Osteocyte (in vitro differentiated cells): Measurements from ENCODE around the gene RNF207. TPM values are rescaled to one million over a fixed set of nuclear protein-coding genes. Genes with fewer than 3 reads are reported as not detected.
A peak's percentile ranks its signal among the peaks of the same experiment; 100 is the strongest.

ENCODE experiments used
- DNase-seq: peaks from one replicate; pipeline ENCODE4 v3.0.0; 2021; ENCODE audit warnings: mixed read lengths; ENCODE audit not compliant: unreplicated experiment; ENCODE audit errors: extremely low spot score
- H3K27ac Mint-ChIP-seq: one replicate; pipeline ENCODE4 v1.8.0; 2021; ENCODE audit warnings: mild to moderate bottlenecking, mixed read lengths; ENCODE audit not compliant: unreplicated experiment
- H3K27me3 Mint-ChIP-seq: one replicate; pipeline ENCODE4 v1.8.0; 2021; ENCODE audit warnings: mixed read lengths; ENCODE audit not compliant: unreplicated experiment
- H3K36me3 Mint-ChIP-seq: one replicate; pipeline ENCODE4 v1.8.0; 2021; ENCODE audit warnings: mixed read lengths; ENCODE audit not compliant: unreplicated experiment
- H3K4me1 Mint-ChIP-seq: one replicate; pipeline ENCODE4 v1.8.0; 2021; ENCODE audit warnings: mixed read lengths; ENCODE audit not compliant: unreplicated experiment
- H3K4me3 Mint-ChIP-seq: one replicate; pipeline ENCODE4 v1.8.0; 2021; ENCODE audit warnings: mild to moderate bottlenecking, moderate library complexity, mixed read lengths; ENCODE audit not compliant: unreplicated experiment
- H3K9me3 Mint-ChIP-seq: one replicate; pipeline ENCODE4 v1.8.0; 2021; ENCODE audit warnings: mixed read lengths; ENCODE audit not compliant: unreplicated experiment
- CTCF ChIP-seq: fragments of 200-600 bp; sonication (generic); IDR thresholded peaks from 2 replicates; pipeline ENCODE4 v1.5.0; 2021; ENCODE audit warnings: antibody characterized with exemption, mild to moderate bottlenecking, moderate library complexity
- total RNA-seq: library from RNA; stranded (reverse); gene quantifications from 2 replicates; pipeline ENCODE4 v1.2.1, GENCODE V29; 2021

The RNF207 gene
- total RNA-seq, 1 donor from 2014 or later, result 12.4 TPM

DNA sequence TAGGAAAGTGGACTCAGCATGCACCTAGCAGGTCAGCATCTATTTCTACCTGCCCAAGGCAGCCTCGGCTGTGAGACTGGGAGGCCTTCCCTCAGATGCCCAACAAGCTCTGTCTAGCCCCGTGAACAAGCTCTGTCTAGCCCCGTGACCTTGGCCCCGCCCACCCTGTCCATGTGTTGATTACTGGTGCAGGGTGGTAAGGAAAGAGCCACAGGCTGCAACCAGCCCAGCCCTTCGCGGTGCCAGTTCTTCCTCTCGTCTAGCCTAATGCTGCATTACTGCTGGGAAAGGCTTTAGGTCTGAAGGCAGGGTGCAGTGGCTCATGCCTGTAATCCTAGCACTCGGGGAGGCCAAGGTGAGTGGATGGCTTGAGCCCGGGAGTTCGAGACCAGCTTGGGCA lies 52.8 kb downstream of the RNF207 start:
- no peak for TF ChIP-seq CTCF
- DNase-seq, result no peak
- H3K27me3 Mint-ChIP-seq, result no peaks in the 10 kb centered on the region
- H3K27ac Mint-ChIP-seq, result no peak overlapping the region
- H3K4me1 Mint-ChIP-seq, result peaks cover 3% of the 10 kb centered on the region
- H3K36me3 Mint-ChIP-seq, result no peaks in the 10 kb centered on the region
- H3K4me3 Mint-ChIP-seq, result no peak overlapping the region
- H3K9me3 Mint-ChIP-seq, result no peaks in the 10 kb centered on the region

GRCh38 chr1:6259491-6260362 lies 53.8 kb downstream of the RNF207 start:
- no peak overlapping the region for H3K27ac Mint-ChIP-seq
- H3K9me3 Mint-ChIP-seq, result no peaks in the 10 kb centered on the region
- DNase-seq, result no peak
- H3K4me3 Mint-ChIP-seq, result peak overlapping the region; percentile 38
- no peaks in the 10 kb centered on the region for H3K36me3 Mint-ChIP-seq
- TF ChIP-seq CTCF, result no peak
- H3K4me1 Mint-ChIP-seq, result peaks cover 3% of the 10 kb centered on the region
- no peaks in the 10 kb centered on the region for H3K27me3 Mint-ChIP-seq

DNA sequence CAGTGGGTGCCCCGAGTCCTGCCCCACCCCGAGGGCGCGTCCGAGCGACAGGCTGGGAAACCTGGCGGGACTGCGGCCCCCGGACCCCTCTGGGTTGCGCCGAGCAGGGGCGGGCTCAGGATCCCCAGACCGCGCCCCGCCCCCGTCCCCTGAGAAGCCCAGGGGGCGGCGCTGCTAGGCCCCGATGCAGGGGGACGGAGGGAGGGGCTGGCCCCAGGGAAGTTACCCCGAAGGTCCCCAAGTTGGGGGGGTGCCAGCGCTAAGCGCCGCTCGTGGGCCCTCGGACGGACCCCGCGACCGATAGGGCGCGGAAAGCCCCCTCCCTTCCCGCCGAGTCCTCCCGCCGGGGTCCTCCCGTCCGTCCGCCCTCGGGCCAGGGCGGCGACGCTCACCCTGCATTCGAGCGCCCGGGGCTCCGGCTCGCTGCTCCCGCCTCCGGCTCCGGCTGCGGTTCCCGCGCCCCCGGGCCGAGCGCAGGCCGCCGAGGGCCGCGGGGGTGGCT lies 54.6 kb downstream of the RNF207 start:
- no peak overlapping the region for H3K27ac Mint-ChIP-seq
- no peaks in the 10 kb centered on the region for H3K9me3 Mint-ChIP-seq
- H3K4me3 Mint-ChIP-seq, result no peak overlapping the region
- peaks cover 3% of the 10 kb centered on the region for H3K4me1 Mint-ChIP-seq
- no peak for DNase-seq
- no peaks in the 10 kb centered on the region for H3K36me3 Mint-ChIP-seq
- no peaks in the 10 kb centered on the region for H3K27me3 Mint-ChIP-seq
- TF ChIP-seq CTCF, result no peak

GRCh38 chr1:6260961-6261614 lies 55.2 kb downstream of the RNF207 start, which contains the start of gene GPR153:
GPR153 (minus strand) TSS chr1:6261098; CDS start chr1:6254905, 6,193 bp downstream.
- no peak for TF ChIP-seq CTCF
- H3K27me3 Mint-ChIP-seq, result no peaks in the 10 kb centered on the region
- no peak for DNase-seq
- peaks cover 3% of the 10 kb centered on the region for H3K4me1 Mint-ChIP-seq
- no peaks in the 10 kb centered on the region for H3K36me3 Mint-ChIP-seq
- no peaks in the 10 kb centered on the region for H3K9me3 Mint-ChIP-seq
- peak within 1 kb of the TSS; percentile 61 for H3K4me3 Mint-ChIP-seq
- no peak within 1 kb of the TSS for H3K27ac Mint-ChIP-seq

- TF ChIP-seq CTCF, result no peak
- H3K27ac Mint-ChIP-seq, result no peak overlapping the region
- no peaks in the 10 kb centered on the region for H3K27me3 Mint-ChIP-seq
- DNase-seq, result no peak
- H3K36me3 Mint-ChIP-seq, result no peaks in the 10 kb centered on the region
- peak overlapping the region; percentile 61 for H3K4me3 Mint-ChIP-seq
- H3K9me3 Mint-ChIP-seq, result no peaks in the 10 kb centered on the region
- peaks cover 3% of the 10 kb centered on the region for H3K4me1 Mint-ChIP-seq
Measured at GRCh38 chr1:6261615-6261995, 55.7 kb downstream of the RNF207 start.
